Measurements from ENCODE around the gene RUFY3.
"Not testable (repeated sequence)": the region's sequence is repeated elsewhere in the genome, so short reads cannot be mapped to it uniquely, and the experiment has no call there.

RUFY3 gene

DNA sequence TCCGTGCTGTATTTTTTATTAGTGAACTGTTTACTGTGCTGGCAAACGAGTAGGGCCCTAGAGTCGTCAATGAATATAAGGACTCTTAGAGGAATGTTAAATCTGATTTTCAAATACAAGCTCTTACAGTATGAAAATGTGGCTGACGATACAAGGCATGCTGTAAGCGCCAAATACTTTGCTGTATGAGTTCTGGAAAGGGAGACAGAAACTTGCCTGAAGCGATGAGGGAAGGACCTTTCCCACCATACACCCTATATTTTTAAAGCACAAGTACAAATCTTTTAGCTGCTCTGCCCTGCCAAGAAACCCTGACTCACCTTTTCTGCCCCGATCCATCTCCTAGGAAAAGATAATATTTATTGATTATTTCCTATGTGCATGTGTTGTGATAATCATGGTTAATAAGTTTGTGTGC is 15.7 kb upstream of the RUFY3 start:
- DNase-seq, result no peak

DNA sequence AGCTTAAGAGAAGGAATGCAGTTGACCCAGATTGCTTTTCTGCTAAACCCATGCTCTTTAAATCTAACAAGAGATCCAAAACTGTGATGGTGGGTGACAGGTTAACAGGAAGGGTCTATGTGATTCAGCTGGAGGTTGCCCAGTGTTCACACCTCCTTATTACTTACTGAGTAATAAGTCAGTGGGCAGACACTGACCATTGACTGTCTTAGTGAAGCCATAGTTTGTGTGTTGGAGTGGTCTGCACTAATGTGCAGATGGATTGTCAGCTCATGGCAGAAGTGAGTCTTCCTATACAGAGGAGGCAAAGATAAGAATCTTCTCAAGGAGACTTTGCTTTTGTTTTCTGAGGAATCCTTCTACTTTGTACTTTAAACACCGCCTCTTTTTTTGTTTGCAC is 15.2 kb upstream of the RUFY3 start:
- no peak for DNase-seq

DNA sequence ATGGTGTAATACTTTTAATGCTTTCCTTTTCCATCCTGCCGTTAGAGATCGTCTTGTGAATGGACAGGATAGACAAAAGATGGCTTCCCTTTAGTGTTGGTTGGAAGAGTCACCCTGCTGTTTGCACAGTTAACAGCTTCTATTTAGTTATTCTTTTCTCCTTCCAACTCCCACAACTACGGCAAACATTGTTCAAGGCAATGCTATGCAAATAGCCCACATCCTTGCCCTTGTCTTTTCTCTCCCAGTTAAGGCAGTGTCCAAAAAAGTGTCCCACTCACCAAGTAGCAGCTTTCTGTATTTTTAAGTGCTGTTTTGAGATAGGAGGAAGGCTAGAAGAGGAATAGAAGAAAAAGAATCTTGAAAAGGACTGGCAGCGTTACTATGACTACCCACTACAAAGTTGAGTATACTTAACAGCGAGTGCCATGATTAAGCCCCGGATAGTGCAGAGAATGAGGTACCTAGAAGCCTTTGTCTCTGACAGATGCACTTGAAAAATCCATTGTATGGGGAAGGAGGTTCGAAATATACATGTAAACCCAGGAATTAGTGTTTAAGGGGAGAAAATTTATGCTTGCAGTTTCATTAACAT is 12.1 kb upstream of the RUFY3 start:
- DNase-seq, result no peak

DNA sequence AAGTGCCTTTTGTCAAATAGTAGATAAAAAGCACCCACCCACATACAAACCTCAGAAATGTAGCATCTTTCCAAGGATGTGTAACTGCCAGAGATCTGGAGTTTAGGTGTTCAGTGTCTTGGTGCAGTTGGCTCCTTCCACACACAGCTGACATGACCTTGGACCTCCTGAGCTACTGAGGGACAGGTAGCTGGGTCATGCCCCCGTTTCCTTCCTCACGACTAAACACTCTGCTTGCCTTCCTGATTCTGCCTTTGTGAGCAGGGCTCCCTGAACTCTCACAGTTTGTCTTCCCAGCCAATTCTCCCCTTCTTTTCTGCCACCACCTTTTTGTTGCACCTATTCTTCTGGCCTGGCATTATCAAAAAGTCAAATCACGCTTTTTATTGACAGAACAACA is 10.2 kb upstream of the RUFY3 start:
- DNase-seq, result no peak

DNA sequence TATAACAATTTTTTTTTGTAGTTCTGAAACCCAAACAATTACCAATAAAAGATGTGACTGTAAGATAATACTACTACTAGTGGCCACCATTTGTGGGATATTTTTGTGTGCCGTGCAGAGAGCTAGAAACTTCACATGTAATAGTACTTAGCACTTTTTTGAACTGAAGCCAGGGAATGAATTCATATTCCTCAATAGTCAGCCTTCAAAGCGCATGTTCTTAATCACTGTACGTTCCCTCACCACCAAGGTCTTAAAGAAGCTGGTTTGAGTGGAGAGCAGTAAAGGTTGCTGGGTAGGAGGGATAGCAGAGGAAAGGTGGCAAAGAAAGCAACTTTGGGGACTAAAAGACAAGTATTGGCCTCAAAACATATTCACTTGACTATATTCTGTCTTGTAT is 9.6 kb upstream of the RUFY3 start:
- DNase-seq, result no peak

DNA sequence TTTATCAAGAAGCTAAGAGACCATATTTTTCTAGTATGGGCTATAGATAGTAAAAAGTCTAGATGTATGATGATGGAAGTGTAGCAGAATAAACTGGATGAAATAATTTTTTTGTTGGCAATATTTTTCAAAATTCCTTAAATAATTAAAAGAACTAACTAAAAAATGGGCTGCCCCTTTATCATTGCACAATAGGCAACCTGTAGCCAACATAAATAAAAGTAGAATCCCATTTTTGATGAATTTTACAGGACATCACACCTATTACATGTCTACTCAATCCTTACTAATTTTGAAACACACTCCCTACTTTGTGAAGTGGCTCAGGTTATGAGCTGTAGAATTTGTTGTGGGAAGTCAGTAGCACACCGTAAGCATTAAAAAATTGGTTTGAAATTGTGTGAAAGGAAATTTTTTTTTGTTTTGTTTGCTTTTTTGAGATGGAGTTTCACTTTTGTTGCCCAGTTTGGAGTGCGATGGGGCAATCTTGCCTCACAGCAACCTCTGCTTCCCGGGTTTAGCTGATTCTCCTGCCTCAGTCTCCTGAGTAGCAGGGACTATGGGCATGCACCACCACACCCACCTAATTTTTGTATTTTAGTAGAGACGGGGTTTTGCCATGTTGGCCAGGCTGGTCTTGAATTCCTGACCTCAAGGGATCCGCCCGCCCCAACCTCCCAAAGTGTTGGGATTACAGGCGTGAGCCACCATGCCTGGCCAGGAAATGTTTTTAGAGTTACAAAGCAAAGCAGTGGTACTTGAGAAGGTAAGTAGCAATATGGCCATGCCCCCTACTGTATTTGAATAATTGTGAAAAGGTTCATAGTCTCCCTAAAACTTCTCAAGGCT is 8.9 kb upstream of the RUFY3 start:
- no peak for DNase-seq

DNA sequence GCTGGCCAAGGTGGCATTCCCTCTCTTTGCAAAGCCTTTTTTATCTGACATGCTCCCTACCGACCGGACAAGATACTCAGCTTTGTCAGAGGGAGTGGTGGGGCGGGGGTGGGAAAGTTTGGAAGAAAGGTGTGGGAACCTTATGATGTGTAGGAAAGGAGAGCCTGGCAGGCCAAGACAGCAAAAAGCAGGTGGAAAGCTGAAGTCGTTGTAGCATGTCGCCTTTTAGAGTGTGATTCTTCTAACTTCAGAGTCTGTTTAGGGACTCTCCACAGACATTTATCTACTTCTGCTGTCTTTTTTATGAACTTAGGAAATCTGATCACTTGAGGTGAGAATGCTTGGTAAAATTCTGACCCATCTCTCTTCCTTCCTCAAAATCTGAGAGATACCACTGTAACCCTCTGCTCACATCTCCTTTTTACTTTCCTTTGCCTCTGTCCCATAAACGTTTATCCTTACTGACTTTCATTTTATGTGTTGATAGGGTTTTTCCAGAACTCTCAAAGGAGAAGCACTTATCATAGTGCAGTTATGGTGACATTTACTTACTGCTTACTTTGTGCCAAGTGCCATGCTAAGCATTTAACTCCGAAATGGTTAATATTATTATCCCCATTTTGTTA is 8.2 kb upstream of the RUFY3 start:
- no peak for DNase-seq

DNA sequence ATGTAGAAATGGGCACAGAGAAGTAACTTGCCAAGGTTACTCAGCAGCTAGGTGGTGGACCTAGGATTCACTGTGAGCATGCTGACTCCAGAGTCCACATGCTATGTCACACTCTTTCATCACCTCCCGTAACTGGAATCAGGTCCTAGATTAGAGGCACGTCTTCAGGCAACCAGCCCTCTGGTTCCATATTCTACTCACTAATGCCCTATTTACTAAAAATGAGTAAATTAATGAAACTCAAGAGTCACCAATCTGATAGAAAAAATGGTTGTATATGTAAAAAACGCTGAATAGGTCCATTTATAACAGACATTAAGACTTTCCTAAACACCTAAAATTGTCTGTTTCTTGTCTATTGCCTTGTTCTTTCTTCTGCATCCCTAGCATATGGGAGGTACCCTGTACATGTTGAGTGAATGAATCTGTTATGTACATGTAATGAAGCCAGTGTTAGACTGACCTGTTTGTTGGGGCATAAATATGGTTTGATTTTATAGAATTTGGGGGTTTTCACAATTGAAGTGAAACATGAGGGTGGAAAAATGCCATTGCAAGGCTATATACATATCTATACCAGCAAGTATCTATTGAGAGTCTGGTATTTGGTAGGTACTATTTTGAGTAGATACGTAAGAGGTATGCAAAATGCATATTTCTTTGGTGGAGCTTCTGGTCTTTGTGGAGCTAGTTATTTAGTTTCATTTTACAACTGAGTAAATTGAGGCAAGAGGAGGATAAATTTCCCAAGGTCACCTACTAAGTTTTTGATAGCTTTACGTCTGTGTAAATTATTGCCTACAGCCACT is 7.5 kb upstream of the RUFY3 start:
- DNase-seq, result no peak

DNA sequence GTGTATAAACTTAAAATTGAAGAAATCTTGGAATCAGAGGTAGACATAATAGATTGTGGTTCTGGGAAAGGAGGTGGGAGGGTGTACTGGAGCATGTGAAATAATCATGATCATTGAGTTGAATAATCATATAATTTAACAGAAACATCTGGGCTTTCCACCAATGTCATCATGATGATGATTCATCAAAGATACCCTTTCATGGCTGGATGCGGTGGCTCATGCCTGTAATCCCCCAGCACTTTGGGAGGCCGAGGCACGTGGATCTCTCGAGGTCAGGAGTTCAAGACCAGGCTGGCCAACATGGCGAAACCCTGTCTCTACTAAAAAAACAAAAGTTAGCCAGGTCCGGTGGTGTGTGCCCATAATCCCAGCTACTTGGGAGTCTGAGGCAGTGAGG is 6.7 kb upstream of the RUFY3 start:
- no peak for DNase-seq

DNA sequence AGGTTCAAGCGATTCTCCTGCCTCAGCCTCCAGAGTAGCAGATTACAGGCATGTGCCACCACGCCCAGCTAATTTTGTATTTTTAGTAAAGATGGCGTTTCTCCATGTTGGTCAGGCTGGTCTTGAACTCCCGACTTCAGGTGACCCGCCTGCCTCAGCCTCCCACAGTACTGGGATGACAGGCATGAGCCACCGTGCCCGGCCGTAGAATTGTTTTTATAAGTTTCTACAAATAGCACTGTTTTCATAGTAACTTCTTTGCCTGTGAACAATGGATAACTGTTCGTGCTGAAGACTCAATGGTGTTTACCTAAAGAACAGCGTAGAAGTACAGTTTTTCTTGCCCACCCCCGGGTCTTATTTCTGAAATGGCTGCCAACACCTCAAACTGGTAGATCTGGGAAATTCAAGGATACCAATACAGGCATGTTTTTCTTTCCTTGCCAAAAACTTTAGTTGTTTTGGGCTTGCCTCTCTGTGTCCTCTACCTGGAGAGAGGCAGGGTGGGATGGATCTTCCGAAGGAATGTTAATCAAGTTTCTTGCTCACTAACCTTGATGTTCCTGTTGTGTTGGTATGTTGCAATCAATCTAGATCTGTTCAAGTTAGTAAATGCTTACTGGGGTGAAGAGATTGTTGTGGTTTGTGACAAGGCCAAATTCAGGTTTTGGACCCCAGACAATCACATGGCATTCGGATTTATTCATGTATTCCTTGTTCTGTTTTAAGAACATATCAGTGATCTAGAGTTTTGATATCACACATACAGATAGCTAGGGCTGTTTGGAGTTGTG is 2.8 kb upstream of the RUFY3 start:
- no peak for DNase-seq

DNA sequence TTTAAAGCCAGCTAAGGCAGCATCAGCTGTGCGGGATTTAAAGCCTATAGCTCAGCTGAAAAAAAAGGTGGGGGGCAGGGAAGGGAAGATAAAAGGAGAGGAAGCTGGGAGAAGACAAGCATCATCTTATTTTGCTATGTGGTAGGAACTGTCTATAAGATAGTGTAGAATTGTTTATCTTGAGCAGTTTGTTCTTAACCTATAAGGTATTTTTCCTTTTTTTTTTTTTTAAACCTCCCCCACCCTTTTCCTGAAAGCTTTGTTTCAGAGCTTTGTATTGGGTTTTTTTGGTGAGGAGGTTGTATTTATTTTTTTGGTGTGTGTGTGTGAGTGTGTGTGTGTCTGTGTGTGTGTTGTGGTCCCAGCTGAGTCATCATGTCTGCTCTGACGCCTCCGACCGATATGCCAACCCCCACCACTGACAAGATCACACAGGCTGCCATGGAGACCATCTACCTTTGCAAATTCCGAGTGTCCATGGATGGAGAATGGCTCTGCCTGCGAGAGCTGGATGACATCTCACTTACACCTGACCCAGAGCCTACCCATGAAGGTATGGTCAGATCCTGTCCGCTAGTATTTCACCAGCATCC is 531 bp downstream of the RUFY3 start:
- DNase-seq, result no peak

DNA sequence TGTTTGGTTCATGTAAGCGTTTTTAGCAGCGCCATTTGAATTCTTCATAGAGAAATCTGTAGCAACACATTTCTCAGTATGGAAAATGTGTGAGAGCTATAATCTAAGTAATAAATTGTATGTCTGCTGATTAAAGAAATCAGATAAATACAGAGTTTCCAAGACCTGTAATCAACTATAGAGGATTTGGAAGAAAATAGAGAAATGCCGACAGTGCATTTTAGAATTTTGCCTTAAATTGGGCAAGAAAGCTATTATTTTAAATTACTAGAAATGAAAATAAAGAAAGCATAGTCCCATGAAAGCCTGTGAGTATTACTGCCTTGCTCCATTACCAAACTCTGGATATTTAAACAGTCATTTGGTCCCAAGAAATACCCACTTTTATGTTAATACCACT is 2.7 kb downstream of the RUFY3 start:
- DNase-seq, result no peak

DNA sequence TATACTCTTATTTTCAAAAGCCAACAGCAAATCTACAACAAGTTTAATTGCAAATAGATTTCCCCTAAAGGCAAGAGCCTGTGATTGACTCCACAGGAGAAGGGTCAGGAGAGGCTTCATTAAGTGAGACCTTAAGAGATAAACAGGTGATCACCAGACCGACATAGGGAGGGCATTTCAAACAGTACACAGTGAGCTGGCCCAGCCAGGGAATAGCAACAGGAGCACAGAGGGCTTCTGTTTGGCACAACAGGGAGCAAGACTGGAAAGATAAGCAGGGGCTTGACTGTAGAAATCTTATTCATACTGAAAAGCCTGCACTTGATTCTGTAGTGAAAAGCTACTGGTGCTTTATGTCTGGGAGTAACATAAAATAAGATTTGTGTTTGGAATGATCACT is 3.9 kb downstream of the RUFY3 start:
- DNase-seq, result no peak

DNA sequence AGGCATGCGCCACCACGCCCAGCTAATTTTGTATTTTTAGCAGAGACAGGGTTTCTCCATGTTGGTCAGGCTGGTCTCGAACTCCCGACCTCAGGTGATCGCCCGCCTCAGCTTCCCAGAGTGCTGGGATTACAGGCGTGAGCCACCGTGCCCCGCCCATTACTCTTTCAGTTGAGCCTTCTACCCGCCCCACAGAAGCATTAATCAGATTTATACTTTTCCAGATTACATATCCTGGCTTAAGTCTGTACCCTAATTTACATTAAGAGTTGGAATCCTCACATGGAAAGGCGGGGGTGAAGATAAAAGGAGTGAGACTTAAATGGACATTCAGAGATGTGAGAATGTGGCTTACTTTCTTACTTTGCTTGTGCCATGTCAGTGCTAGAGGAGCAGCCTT is 4.8 kb downstream of the RUFY3 start:
- not testable (repeated sequence) for DNase-seq

DNA sequence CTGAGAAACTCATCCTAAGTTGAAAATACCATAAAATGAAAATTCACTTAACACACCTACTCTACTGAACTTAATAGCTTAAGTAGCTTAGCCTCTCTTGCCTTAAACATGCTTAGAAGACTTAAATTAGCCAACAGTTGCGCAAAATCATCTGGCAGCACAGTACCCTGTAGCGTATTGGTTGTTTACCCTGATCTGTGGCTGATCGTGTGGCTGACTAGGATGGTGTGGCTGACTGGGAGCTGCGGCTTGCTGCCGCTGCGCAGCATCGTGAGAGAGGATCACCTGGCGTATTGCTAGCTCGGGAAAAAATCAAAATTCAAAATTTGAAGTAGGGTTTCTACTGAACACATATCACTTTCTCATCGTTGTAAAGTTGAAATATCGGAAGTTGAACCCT is 6.3 kb downstream of the RUFY3 start:
- no peak for DNase-seq

DNA sequence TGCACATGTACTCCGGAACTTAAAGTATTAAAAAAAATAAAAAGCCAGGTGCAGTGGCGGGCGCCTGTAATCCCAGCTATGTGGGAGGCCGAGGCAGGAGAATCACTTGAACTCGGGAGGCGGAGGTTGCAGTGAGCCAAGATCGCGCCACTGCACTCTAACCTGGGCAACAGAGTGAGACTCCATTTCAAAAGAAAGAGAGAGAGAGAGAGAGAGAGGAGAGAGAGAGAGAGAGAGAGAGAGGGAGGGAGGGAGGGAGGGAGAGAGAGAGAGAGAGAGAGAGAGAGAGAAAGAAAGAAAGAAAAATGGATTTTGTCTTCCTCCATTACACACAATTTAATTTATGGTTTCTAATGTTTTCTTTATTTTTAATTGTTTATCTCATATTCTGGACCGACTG is 11.1 kb downstream of the RUFY3 start:
- not testable (repeated sequence) for DNase-seq

DNA sequence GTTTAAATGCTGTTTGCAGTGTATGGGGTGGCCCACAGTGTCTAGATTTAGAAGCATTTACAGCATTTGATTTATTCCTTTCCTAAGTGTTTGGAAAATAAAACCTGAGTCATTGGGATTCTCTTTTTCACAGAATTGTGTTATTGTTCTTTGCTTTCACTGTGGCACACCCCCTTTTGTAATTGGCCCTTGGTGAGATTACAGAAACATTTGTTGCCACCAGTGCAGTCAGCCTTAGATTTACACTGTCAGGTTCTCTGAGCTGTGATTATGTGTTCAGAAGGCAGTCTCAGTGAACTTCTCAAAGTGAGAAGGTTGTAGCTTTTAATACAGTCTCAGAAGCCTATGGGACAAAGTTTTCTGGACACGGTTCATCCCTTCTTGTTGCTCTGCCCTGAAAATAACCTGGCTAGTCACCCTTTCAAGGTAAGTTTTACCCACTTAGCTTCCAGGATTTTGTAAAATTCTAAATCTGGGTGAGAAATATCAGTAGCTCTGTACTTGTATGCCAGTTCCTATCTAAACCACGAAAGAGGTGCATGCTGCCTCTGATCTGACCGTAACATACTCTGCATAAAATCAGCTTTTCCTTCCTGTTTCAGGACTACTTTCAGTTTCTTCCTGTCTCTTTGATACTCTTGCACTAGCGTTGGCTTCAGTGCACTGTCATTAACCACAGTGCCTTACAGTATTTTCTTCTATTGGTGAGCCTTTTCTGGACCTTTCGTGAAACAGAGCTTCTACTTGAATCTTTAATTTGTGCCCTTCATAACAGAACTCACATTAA is 12.6 kb downstream of the RUFY3 start:
- DNase-seq, result no peak

DNA sequence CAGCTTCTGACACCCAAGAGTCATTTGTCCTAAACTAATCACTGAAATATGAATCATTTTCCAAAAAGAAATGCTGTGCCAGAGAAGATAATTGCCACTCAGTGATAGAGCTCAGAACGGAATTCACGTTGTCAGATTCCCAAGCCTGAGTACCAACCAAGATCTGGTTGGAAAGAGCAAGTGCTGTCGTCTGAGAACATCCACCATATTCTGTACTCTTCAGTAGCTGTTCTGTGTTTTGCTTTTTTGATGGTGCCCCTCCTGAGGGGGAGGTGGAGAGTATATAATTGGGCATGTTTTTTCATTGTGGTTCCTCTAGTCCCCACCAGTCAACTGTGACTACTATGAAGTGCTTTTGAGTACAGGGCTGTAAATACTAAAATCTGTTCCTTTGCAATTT is 13.2 kb downstream of the RUFY3 start:
- DNase-seq, result no peak

DNA sequence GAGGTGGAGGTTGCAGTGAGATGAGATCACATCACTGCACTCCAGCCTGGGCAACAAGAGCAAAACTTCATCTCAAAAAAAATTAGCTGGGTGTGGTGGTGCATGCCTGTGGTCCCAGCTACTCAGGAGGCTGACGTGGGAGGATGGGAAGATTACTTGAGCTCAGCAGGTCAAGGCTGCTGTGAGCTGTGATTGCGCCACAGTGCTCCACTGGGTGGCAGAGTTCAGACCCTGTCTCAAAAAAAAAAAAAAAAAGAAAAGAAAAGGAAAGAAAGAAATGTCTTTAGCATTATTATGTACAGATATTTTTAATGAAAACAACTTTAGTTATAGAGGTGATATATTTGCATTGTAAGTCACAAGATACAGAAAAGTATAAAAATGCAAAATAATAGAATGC is 14.2 kb downstream of the RUFY3 start:
- DNase-seq, result peak; percentile 5

DNA sequence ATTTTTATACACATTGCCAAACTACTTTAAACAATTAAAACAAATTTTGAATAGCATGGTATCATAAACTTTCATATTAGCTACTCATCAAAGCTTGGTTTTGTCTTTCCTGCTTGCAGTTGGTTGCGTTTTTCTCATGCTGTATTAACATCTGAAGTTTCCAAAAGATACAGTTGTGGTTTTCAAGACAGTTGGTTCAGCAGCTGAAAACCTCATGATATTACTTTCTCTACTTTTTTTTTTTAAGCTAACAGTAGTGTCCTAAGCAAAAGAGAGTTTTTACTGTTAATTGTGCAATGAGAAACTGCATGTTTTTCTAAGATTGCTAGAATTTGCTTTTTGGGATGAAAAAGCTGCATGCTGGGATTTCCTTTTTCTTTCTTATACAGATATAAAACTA is 15.2 kb downstream of the RUFY3 start:
- DNase-seq, result no peak

DNA sequence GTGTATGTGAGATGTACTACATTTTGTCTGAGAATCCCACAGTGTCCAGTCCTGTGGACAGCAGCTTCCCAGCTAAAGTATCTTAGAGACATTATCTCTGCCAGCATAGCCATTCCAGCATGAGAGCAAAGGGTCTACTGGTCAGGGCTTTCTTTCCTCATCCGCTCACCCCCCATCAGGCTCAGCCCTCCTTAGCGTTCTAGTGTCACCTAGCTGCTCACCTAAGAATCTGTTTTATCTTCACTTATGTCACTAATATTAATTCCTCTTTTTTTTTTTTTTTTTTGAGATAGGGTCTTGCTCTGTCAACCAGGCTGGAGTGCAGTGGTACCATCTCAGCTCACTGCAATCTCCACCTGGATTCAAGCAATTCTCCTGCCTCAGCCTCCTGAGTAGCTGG is 15.6 kb downstream of the RUFY3 start:
- DNase-seq, result no peak
